Muscle layer of colon (tissue), 2 donors: Measurements from ENCODE around the gene ADAMTS2.

Source experiments
- H3K27ac ChIP-seq: one replicate; pipeline ENCODE4 v1.7.0; 2013; ENCODE audit warnings: low read depth, mild to moderate bottlenecking, low read length, moderate library complexity
- H3K27me3 ChIP-seq, 2 donors: one replicate each; pipeline ENCODE4 v1.7.0; 2013; ENCODE audit warnings: low read length in 2 of 2, mild to moderate bottlenecking in 2 of 2; ENCODE audit not compliant: insufficient read depth in 2 of 2, control insufficient read depth in 1 of 2
- H3K36me3 ChIP-seq: one replicate; pipeline ENCODE4 v1.7.0; 2013; ENCODE audit warnings: mild to moderate bottlenecking, low read length; ENCODE audit not compliant: insufficient read depth
- H3K4me1 ChIP-seq: one replicate; pipeline ENCODE4 v1.7.0; 2013; ENCODE audit warnings: mild to moderate bottlenecking, low read length; ENCODE audit not compliant: insufficient read depth
- H3K4me3 ChIP-seq, 2 donors: one replicate each; pipeline ENCODE4 v1.7.0; 2013; ENCODE audit warnings: low read length in 2 of 2, low read depth in 1 of 2, mild to moderate bottlenecking in 1 of 2, moderate library complexity in 1 of 2
- H3K9ac ChIP-seq: one replicate; pipeline ENCODE4 v1.7.0; 2013; ENCODE audit warnings: low read length
- H3K9me3 ChIP-seq: one replicate; pipeline ENCODE4 v1.7.0; 2013; ENCODE audit warnings: mild to moderate bottlenecking, low read length
- donor health status: abdominal sarcoma.
- donor health status: Adenocarcinoma of cecum.

ADAMTS2 gene

DNA sequence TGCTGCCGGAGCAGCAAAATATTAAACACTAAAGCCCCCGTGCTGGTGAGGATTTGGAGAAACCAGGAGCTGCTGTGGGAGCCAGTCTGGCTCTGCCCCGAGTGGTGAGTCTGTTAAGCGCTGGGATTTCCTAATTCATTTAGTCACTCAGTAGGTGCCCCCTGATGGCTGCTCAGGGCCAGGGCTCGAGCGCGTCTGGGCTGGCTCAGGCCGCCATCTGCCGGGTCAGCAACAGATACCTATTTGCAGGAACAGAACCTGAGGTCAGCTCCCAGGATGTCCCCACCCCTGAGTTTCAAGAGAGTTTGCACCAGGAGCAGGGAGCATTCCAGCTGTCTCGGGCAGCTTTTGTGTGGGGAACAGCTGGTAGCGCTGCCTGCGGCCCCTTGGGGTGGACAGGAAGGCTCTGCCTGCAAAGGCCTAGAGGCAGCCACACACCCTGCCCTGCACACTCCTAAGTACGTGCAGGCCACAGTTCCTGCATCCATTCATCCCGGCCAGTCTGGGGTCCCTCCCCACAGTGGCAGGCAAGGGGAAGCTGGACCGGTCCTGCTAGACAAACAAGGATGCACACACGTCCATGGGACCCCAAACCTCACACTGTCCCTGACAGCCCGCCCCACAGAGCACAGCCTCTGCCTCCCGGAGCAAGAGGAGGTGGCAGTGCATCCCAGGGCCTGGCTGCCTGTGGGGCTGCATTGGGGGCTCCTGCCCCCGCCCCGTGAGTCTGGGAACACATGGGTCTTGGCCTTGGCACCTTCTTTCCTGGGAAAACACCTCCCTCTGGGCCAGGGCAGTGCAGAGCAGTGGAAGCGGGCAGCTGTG is 83.7 kb downstream of the ADAMTS2 start:
- H3K4me1 ChIP-seq, result peaks cover 15% of the 10 kb centered on the region
- H3K27me3 ChIP-seq, result no peaks in the 10 kb centered on the region
- H3K4me3 ChIP-seq, result no peak overlapping the region
- H3K9ac ChIP-seq, result no peak overlapping the region
- no peak overlapping the region for H3K27ac ChIP-seq
- no peaks in the 10 kb centered on the region for H3K9me3 ChIP-seq
- H3K36me3 ChIP-seq, result no peaks in the 10 kb centered on the region

DNA sequence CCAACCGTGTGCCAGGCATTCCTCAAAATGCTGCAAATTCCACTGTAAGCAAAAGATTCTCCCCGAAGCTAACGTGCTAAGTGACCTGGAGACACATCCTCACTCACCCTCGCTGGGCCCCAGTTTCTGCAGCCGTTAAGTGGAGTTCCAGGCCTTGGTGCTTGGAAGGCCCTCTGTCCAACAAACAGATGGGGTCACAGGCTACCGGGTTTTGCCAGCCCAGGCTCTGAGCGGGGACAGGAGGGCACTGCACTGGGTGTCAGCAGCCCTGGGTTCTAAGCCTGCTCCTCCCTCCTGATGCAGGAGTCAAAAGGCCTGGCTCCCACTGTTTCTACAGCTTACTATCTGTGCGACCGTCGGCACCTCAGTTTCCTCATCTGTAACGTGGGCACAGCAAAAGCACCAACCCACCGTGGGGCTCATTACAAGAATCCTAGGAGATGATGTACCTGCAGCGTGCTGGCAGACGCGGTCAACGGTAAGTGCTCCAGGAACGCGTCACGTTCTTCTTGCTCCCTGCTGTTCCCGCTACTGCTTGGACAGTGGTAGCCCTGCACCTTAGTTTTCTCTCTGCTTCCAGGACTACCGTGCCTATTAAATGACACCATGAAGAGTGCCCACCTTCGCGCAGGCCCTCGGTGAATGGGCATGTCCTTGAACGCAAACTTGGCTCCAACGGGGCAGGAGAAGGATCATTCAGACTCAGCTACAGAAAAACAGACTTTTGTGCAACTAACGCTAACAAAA is 84.8 kb downstream of the ADAMTS2 start:
- H3K27me3 ChIP-seq, result no peaks in the 10 kb centered on the region
- no peak overlapping the region for H3K4me3 ChIP-seq
- no peaks in the 10 kb centered on the region for H3K9me3 ChIP-seq
- no peak overlapping the region for H3K9ac ChIP-seq
- H3K4me1 ChIP-seq, result peaks cover 7% of the 10 kb centered on the region
- no peaks in the 10 kb centered on the region for H3K36me3 ChIP-seq
- no peak overlapping the region for H3K27ac ChIP-seq

DNA sequence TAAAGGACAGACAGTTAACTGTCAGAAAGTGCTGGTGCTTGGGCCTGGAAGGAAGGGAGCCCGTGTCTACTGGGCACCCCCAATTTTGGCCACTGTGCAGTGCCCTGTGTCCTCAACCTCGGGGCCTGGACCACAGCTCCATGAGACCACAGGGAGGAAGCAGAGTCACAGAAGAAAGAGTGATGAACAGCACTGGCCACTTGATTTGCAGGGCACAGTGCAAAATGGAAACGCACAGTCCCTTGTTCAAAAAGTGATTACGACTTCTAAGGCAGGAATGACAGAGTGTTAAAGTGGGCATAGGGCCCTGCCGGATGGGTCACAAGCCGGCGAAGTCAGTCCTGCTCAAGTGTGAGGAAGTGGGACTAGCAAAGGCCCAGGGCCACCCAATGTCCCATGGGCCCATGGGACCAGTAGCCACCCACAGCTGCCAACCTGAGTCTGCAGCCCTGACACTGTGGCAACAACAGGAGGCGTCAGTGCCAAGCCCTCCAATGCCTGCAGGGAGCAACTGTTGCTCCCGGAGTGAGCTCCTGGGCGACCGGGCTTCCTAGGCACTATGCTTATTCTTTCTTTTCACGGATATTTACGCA is 85.4 kb downstream of the ADAMTS2 start:
- H3K27ac ChIP-seq, result no peak overlapping the region
- no peaks in the 10 kb centered on the region for H3K27me3 ChIP-seq

DNA sequence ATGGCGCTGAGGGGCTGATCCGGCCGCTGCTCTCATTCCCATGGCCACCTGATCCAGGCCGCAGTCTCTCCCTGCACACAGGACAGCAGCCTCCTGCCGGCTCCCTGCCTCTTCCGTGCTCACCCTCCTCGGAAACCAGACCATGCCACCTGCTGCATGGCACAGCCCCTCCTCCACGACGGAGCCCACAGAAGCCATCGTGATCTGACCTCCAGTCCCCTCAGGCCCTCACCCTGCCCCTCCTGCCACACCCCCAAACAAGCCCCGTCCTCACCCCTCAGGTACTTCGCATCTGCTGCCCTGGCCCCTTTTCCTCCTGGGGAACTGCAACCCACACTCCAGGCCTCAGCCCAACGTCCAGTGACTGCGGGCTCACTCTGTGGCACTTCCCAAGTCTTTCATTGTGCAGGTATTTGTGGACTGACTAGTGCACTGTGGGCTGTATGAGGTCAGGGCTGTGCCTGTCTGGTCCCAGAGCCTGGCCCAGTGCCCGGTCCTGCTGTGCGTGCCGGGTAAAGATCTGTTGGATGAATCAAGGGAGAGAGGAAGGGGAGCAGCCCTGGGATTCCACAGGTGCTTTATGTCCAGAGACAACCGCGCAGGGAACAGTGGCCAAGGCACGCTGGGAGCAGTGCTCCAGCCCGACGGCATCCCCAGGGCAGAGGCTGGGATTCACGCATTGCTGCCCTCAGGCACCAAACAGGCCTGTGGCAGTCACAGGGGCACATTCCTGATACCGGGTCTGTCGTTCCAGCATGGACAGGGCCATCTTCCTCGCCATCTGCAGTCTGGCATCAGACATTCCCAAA is 86.1 kb downstream of the ADAMTS2 start:
- no peaks in the 10 kb centered on the region for H3K9me3 ChIP-seq
- no peaks in the 10 kb centered on the region for H3K27me3 ChIP-seq
- no peaks in the 10 kb centered on the region for H3K36me3 ChIP-seq
- H3K27ac ChIP-seq, result no peak overlapping the region
- H3K9ac ChIP-seq, result no peak overlapping the region
- no peak overlapping the region for H3K4me3 ChIP-seq
- no peaks in the 10 kb centered on the region for H3K4me1 ChIP-seq

More for the DNA sequence above, 85.4 kb downstream of the ADAMTS2 start:
- Histone ChIP-seq H3K4me3 (no peak overlapping the region), H3K4me1 (peaks cover 2% of the 10 kb centered on the region), H3K9me3 (no peaks in the 10 kb centered on the region), H3K36me3 (no peaks in the 10 kb centered on the region), H3K9ac (no peak overlapping the region)

DNA sequence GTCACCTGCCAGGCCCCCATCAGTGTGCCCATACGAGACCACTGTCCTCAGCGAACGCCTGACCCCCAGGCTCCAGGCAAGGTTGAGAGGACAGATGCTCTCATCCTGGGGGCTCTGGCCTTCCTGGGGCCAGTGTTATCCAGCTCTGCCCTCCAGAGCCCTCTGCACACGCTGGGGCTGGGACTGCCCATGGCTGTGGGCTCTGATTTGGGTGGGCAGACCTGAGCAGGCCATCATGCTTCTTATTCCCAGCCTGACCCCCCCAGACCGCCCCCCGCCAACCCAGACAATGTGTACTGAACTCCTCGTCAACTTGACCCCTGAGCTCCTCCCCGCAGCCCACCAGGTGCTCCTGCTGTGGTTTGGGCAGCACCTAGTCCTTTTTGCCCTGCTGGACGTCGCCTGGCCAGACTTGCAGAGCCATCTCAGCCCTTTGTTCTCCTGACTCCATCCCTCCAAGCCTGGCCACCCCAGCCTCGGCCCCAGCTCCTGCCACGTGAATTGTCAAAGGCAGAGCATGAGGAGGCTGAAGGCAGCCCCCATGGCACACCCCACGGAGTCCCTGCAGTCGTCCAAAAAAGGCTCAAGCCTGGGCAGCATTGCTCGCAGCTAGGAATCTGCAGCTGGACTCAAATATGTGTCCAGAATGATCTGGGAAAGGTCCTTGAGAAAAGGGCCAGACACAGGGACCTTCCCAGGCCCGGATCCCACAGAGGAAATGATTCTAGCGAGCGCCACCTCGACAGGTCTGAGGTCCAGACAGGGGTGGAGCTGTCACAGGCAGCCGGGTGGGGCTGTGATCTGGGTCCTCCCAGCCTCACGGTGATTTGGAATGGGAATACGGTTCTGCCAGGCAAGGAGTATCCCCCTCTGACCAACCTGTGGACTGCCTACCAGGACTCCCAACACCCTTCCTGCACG is 87.0 kb downstream of the ADAMTS2 start:
- Histone ChIP-seq H3K27ac (no peak overlapping the region), H3K36me3 (no peaks in the 10 kb centered on the region), H3K4me3 (no peak overlapping the region)

DNA sequence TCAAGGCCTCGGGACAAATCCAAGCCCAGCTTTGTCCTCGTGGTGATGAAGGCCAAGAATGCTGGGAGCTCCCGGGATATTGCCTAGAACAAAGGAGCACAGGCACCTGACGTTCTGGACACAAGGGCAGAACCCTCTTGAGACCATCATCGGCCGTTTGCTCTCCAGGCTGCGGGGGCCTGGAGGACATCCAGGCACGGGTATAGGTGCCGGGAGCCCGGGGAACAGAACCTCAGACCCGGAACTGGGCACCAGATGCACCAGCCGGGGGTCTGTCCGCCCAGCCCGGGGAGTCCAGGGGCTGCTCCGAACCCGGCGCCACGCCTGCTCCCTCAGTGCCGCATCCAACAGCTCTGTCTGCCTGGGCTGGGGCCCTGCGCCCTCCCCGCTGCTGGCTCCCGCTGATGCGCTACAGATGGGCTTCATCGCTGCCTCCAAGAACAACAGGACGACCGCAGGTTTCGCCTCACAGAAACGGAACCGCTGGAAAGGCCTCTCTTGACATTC is 88.0 kb downstream of the ADAMTS2 start:
- Histone ChIP-seq H3K4me3 (no peak overlapping the region), H3K9me3 (no peaks in the 10 kb centered on the region), H3K27ac (no peak overlapping the region), H3K4me1 (no peaks in the 10 kb centered on the region), H3K27me3 (no peaks in the 10 kb centered on the region), H3K36me3 (no peaks in the 10 kb centered on the region), H3K9ac (no peak overlapping the region)

More for the DNA sequence above, 87.0 kb downstream of the ADAMTS2 start:
- Histone ChIP-seq H3K27me3 (no peaks in the 10 kb centered on the region), H3K9me3 (no peaks in the 10 kb centered on the region), H3K4me1 (no peaks in the 10 kb centered on the region), H3K9ac (no peak overlapping the region)

DNA sequence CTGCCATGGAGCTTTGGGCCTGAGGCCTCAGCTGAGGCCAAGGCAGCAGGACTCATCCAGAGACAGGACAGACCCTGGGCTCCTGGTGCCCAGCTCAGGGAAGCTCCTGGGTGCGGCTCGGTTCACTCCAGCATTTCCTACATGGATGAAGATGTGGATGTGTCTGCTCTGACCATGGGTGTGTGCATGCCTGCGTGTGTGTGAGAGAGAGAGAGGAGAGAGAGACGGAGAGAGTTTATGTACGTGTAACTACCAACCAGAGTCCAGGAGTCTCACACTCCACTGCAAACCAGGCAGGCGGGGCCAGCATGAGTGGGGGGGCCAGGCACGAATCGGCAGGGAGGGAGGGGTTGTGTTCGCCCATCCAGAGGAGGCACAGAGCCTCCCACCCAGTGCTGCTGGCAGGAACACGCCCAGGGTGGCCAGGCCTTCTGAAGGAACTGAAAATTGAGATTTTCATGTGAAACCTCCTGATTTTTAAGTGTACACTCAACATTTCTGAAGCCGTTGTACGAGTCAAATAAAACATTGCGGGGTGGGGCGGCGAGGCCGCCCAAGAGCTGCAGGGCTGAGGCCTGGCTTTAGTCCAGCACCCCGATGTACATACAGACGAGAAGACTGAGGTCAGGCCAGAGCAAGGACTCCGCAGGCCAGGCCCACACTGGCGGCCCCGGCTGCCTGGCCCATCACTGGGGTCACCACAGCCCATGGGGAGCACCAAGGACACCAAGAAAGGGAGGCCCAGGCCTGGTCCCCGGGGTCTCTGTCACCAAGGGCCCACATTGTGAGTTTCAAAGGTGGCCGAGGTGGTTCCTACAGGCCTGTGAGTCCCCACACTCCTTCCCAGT is 88.7 kb downstream of the ADAMTS2 start:
- H3K27ac ChIP-seq, result no peak overlapping the region
- H3K4me1 ChIP-seq, result no peaks in the 10 kb centered on the region

DNA sequence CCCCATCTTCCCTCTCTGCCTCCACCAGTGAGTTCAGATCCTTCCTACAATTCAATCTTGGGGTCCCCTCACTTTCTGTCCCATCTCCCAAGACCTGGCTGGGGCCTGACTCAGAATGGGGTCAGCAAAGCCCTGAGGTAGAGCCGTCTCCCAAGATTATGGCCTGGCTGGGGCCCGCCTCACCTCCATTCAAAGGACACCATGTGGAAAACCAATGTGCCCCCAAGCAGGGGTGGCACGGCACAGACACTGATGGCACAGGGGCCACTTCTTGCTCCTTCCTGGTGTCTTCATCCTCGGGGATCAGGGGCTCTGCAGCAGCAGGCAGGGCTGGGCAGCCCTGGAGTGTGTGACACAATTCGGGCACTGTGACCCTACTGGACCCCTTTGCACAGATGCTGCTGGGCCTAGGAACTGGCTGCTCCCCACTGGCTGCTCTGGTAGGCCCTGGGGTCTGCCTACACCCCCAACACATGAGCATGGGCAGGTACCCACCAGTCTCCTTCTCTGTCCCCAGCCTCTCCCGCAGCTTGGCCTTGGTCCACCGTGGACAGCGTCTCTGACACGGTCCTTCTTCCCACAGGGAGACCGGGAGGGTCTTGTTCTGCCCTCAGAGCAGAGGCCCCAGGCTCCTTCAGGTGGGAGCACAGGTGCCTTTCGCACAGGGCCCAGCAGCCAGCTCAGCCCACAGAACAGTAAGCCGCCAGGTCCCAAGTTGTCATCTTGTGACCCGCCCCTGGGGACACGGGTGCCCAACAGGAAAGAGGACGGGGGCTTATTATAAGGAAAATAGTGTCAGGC is 89.5 kb downstream of the ADAMTS2 start:
- H3K9me3 ChIP-seq, result no peaks in the 10 kb centered on the region
- H3K27ac ChIP-seq, result no peak overlapping the region
- H3K36me3 ChIP-seq, result no peaks in the 10 kb centered on the region
- no peaks in the 10 kb centered on the region for H3K27me3 ChIP-seq
- H3K4me3 ChIP-seq, result no peak overlapping the region
- H3K4me1 ChIP-seq, result no peaks in the 10 kb centered on the region
- H3K9ac ChIP-seq, result no peak overlapping the region

More for the DNA sequence above, 88.7 kb downstream of the ADAMTS2 start:
- Histone ChIP-seq H3K27me3 (no peaks in the 10 kb centered on the region), H3K36me3 (no peaks in the 10 kb centered on the region), H3K9me3 (no peaks in the 10 kb centered on the region), H3K9ac (no peak overlapping the region), H3K4me3 (no peak overlapping the region)

DNA sequence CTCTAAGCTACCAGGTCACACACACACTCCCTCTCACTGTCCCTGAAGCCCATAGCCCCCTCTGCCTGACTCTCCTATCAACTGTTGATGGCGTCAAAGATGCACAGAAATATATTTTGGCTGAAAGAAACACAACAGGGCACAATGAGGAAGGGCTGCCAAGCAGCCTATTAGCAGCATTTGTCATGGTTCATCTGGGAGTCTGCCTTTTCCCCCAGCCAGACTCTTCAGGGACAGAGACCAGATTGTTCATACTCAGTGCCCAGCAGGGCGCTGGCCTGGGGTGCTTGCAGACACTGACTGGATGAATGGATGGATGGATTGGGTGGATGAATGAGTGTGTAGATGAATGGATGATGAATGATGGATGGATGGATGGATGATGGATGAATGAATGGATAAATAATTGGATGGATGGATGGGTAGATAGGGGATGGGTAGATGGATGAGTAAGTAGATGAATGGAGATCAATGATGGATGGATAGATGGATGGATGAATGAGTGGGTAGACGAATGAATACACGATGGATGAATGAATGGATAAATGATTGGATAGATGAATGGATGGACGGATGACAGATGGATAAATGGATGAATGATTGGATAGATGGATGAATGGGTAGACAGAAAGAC is 90.5 kb downstream of the ADAMTS2 start:
- no peaks in the 10 kb centered on the region for H3K27me3 ChIP-seq
- no peak overlapping the region for H3K4me3 ChIP-seq
- no peaks in the 10 kb centered on the region for H3K36me3 ChIP-seq
- no peaks in the 10 kb centered on the region for H3K4me1 ChIP-seq
- H3K27ac ChIP-seq, result no peak overlapping the region
- no peaks in the 10 kb centered on the region for H3K9me3 ChIP-seq
- H3K9ac ChIP-seq, result no peak overlapping the region
